ENCODE data around the gene TOGARAM2. TPM values are rescaled to one million over a fixed set of nuclear protein-coding genes. Genes with fewer than 3 reads are reported as not detected.

Gene TOGARAM2
- total and polyA plus RNA-seq, 2 of the 13 experiments (the other 11 are each of a cell fraction or from before 2014, with no cell fraction given): under 0.01 to 0.05 TPM

DNA sequence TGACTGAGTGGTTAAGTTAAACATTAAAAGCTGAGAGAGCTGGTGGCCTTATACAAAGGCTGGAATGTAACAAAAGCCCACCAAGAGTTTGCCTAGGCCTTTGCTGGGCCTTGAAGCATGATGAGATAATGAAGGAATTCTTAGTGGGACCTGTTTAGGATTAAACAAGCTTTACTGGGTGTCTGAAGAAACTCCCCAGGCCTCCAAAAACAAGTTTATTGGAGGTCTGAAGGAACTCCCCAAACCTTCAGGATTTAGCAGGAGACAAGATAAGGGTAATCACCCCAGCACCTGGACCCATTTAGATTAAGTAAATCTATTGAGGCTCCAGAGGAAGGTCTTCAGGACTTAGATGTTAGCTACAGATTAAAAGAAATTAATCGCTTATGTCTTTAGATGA lies 74.5 kb downstream of the TOGARAM2 start (continued):
- TF ChIP-seq THAP11 (CRISPR knock-in tag; IDR thresholded peaks at IDR 0.05): no peak

DNA sequence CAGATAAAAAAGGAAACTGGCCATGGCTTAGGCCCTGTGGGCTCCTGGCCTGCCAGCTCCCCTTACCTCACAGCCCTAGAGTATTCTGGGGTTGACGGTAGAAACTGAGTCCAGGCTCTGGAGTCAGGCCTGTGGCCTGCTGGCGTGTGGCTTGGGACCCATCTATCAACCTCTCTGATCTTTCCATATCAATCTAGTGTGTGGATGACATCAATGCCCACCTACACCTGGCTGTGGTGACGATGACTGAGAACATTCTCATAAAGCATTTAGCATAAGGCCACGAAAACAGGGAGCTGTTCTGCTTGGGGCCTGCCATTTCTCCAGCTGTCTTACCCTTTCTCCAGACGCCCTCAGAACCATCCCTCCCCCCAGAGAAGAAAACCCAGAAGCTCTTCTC lies 75.4 kb downstream of the TOGARAM2 start:
- no peaks in the 10 kb centered on the region for H3K36me3 ChIP-seq (replicated peaks in 1 of 2; ENCODE audit: control insufficient read depth in 1 of 2, insufficient read depth in 2 of 2, low read length in 2 of 2)
- ChIA-PET POLR2A (no interaction called here), CTCF (ENCODE audit: low intra/inter-chr PET ratio, low total read pairs) (no interaction called here)
- no peaks in the 10 kb centered on the region for H3K9me3 ChIP-seq (ENCODE audit: low read length)
- H3K4me3 ChIP-seq (replicated peaks in 1 of 3; ENCODE audit: insufficient read depth in 1 of 3, low read depth in 2 of 3, low read length in 3 of 3): no peak overlapping the region
- TF ChIP-seq ZKSCAN5 (CRISPR knock-in tag; IDR thresholded peaks at IDR 0.05) (no peak), USF2 (IDR thresholded peaks at IDR 0.05; ENCODE audit: low read depth, low read length) (no peak), USF2 (CRISPR knock-in tag; IDR thresholded peaks at IDR 0.05; ENCODE audit: borderline replicate concordance) (no peak), HOXA9 (CRISPR knock-in tag; IDR thresholded peaks at IDR 0.05; ENCODE audit: borderline replicate concordance) (no peak), ZNF772 (CRISPR knock-in tag; IDR thresholded peaks at IDR 0.05) (no peak), ZFP82 (CRISPR knock-in tag; IDR thresholded peaks at IDR 0.05; ENCODE audit: borderline replicate concordance) (no peak), ATM (IDR thresholded peaks at IDR 0.05; ENCODE audit: borderline replicate concordance) (no peak), MNT (IDR thresholded peaks at IDR 0.05) (no peak)
- intact Hi-C loops (cut with micrococcal nuclease; ENCODE audit: unreplicated experiment): no loop called here
- H2AFZ ChIP-seq (ENCODE audit: low read length): no peak overlapping the region
- DNase-seq (ENCODE audit: low spot score): no peak
- FAIRE-seq: no peak
- BruUV-seq (replicated peaks): no TSS peak
- H3K27me3 ChIP-seq (ENCODE audit: control insufficient read depth in 1 of 2, insufficient read depth in 2 of 2, low read length in 2 of 2): peaks cover 5 to 60% of the 10 kb centered on the region in 2 experiments; a peak in 3 of 5 replicates
- H3K27ac ChIP-seq (ENCODE audit: extremely low read length, insufficient read depth, low read length): no peak overlapping the region
- no peak for ATAC-seq
- no peak overlapping the region for H3K4me2 ChIP-seq (ENCODE audit: low read depth, low read length)
- H4K20me1 ChIP-seq (ENCODE audit: insufficient read depth, low read length): no peaks in the 10 kb centered on the region
- in situ Hi-C loops (cut with HindIII; ENCODE audit: extremely low pct_ligation_motif_present, low pct_unique_long_range_greater_than_20kb): no loop called here
- no peak overlapping the region for H3K9ac ChIP-seq (ENCODE audit: insufficient read depth, low read depth, low read length)
- 37% methylated on average over 5 of the region's 5 CpGs for WGBS (ENCODE audit: low lambda C conversion rate)
- no peaks in the 10 kb centered on the region for H3K79me2 ChIP-seq (ENCODE audit: insufficient read depth, low read length)
- H3K4me1 ChIP-seq (ENCODE audit: insufficient read depth, low read length): no peaks in the 10 kb centered on the region

All from HepG2 (cell line).